Inflammatory macrophage (primary cell): ENCODE measurements around the gene LMAN1L.

ENCODE experiments used
- DNase-seq, 2 donors: peaks; one replicate each; pipeline ENCODE4 v3.0.0-alpha.2; 2020 to 2022

LMAN1L gene

GRCh38 chr15:74794248-74794969 lies 18.2 kb upstream of the LMAN1L start:
- DNase-seq = no peak

GRCh38 chr15:74794970-74795349 lies 17.7 kb upstream of the LMAN1L start:
- DNase-seq = no peak

GRCh38 chr15:74795966-74796625 lies 16.5 kb upstream of the LMAN1L start:
- peak in 1 of 2 donors; percentile 34 for DNase-seq

GRCh38 chr15:74798388-74799254 lies 14.0 kb upstream of the LMAN1L start:
- no peak for DNase-seq

- DNase-seq = no peak
Measured at GRCh38 chr15:74799255-74799855, 13.3 kb upstream of the LMAN1L start.

- DNase-seq = peak; percentile 94 to 96
Measured at GRCh38 chr15:74799856-74800558, 12.6 kb upstream of the LMAN1L start.

GRCh38 chr15:74800559-74801094 lies 12.0 kb upstream of the LMAN1L start:
- peak in 1 of 2 donors; percentile 58 for DNase-seq

GRCh38 chr15:74801311-74801997 lies 11.2 kb upstream of the LMAN1L start:
- no peak for DNase-seq

- DNase-seq = no peak
Measured at GRCh38 chr15:74802290-74802689, 10.3 kb upstream of the LMAN1L start.

GRCh38 chr15:74802862-74803447 lies 9.7 kb upstream of the LMAN1L start:
- no peak for DNase-seq

- DNase-seq = no peak
Measured at GRCh38 chr15:74804935-74805334, 7.7 kb upstream of the LMAN1L start.

- DNase-seq = no peak
Measured at GRCh38 chr15:74807282-74807681, 5.4 kb upstream of the LMAN1L start.

GRCh38 chr15:74808078-74808839 lies 4.4 kb upstream of the LMAN1L start:
- DNase-seq = no peak

GRCh38 chr15:74808840-74809229 lies 3.8 kb upstream of the LMAN1L start:
- no peak for DNase-seq

GRCh38 chr15:74809242-74809641 lies 3.4 kb upstream of the LMAN1L start:
- no peak for DNase-seq

GRCh38 chr15:74809956-74810355 lies 2.7 kb upstream of the LMAN1L start:
- DNase-seq = no peak

GRCh38 chr15:74815121-74815934 lies 2.7 kb downstream of the LMAN1L start:
- peak; percentile 62 to 64 for DNase-seq

- no peak for DNase-seq
Measured at GRCh38 chr15:74815961-74816360, 3.3 kb downstream of the LMAN1L start.
